ENCODE results near the gene HAPSTR1. TPM values are rescaled to one million over a fixed set of nuclear protein-coding genes. Genes with fewer than 3 reads are reported as not detected.

HAPSTR1 gene
- total RNA-seq, 2 donors from 2014 or later: 36.1 to 38.6 TPM

GRCh38 chr16:9099131-9099625 lies 7.7 kb downstream of the HAPSTR1 start:
- DNase-seq (ENCODE audit: low spot score): no peak
- H3K27me3 ChIP-seq: no peaks in the 10 kb centered on the region
- peak overlapping the region in 1 of 2 donors; percentile 4 for H3K27ac ChIP-seq
- no peak overlapping the region for H3K4me3 ChIP-seq
- no peaks in the 10 kb centered on the region for H3K9me3 ChIP-seq
- peaks cover 21% of the 10 kb centered on the region for H3K36me3 ChIP-seq
- TF ChIP-seq CTCF (IDR thresholded peaks at IDR 0.05): no peak
- peaks cover 0 to 97% of the 10 kb centered on the region in 2 donors for H3K4me1 ChIP-seq

- Histone ChIP-seq H3K36me3 (peaks cover 48% of the 10 kb centered on the region), H3K4me1 (peaks cover 0 to 98% of the 10 kb centered on the region in 2 donors), H3K4me3 (no peak overlapping the region), H3K27ac (peak overlapping the region in 1 of 2 donors; percentile 49), H3K27me3 (no peaks in the 10 kb centered on the region), H3K9me3 (no peaks in the 10 kb centered on the region)
- TF ChIP-seq CTCF (IDR thresholded peaks at IDR 0.05): no peak
- DNase-seq (ENCODE audit: low spot score): no peak
These were observed 10.9 kb downstream of the HAPSTR1 start for GRCh38 chr16:9102379-9102778.

GRCh38 chr16:9102943-9103342 lies 11.5 kb downstream of the HAPSTR1 start:
- no peak for TF ChIP-seq CTCF (IDR thresholded peaks at IDR 0.05)
- no peaks in the 10 kb centered on the region for H3K9me3 ChIP-seq
- no peak overlapping the region for H3K4me3 ChIP-seq
- H3K4me1 ChIP-seq: peaks cover 0 to 98% of the 10 kb centered on the region in 2 donors
- H3K27ac ChIP-seq: peak overlapping the region in 1 of 2 donors; percentile 46
- peaks cover 51% of the 10 kb centered on the region for H3K36me3 ChIP-seq
- no peak for DNase-seq (ENCODE audit: low spot score)
- no peaks in the 10 kb centered on the region for H3K27me3 ChIP-seq

- Histone ChIP-seq H3K27ac (peak overlapping the region in 1 of 2 donors; percentile 46), H3K4me1 (peaks cover 0 to 98% of the 10 kb centered on the region in 2 donors), H3K27me3 (no peaks in the 10 kb centered on the region), H3K4me3 (no peak overlapping the region), H3K36me3 (peaks cover 57% of the 10 kb centered on the region), H3K9me3 (no peaks in the 10 kb centered on the region)
- DNase-seq (ENCODE audit: low spot score): no peak
- TF ChIP-seq CTCF (IDR thresholded peaks at IDR 0.05): no peak
These were observed 12.1 kb downstream of the HAPSTR1 start for GRCh38 chr16:9103546-9103945.

- no peak for TF ChIP-seq CTCF (IDR thresholded peaks at IDR 0.05)
- H3K27me3 ChIP-seq: no peaks in the 10 kb centered on the region
- peaks cover 0 to 97% of the 10 kb centered on the region in 2 donors for H3K4me1 ChIP-seq
- no peak overlapping the region for H3K4me3 ChIP-seq
- H3K27ac ChIP-seq: no peak overlapping the region
- no peaks in the 10 kb centered on the region for H3K9me3 ChIP-seq
- peaks cover 63% of the 10 kb centered on the region for H3K36me3 ChIP-seq
- DNase-seq (ENCODE audit: low spot score): no peak
These were observed 13.7 kb downstream of the HAPSTR1 start for GRCh38 chr16:9105189-9105588.
